SK-N-SH (cell line): ENCODE results near the gene SIPA1.

Source experiments
- ELF1 ChIP-seq: IDR thresholded peaks from 2 replicates; pipeline ENCODE4 v1.4.0; 2012
- POLR2AphosphoS5 ChIP-seq: IDR thresholded peaks from 2 replicates; pipeline ENCODE4 v1.6.1; 2012; ENCODE audit warnings: low read depth, low read length
- RAD21 ChIP-seq: IDR thresholded peaks from 2 replicates; pipeline ENCODE4 v1.6.1; 2012; ENCODE audit warnings: mild to moderate bottlenecking, low read length
- TF ChIP-seq, protein P1 (sequence below): fragments of 200-600 bp; sonication (generic); IDR thresholded peaks from 2 replicates; pipeline ENCODE4 v1.6.1; 2017; ENCODE audit warnings: antibody characterized with exemption, mild to moderate bottlenecking, moderate library complexity

GRCh38 chr11:65696802-65697552, 59.1 kb downstream of the SIPA1 start:
- TF ChIP-seq, protein P1, sequence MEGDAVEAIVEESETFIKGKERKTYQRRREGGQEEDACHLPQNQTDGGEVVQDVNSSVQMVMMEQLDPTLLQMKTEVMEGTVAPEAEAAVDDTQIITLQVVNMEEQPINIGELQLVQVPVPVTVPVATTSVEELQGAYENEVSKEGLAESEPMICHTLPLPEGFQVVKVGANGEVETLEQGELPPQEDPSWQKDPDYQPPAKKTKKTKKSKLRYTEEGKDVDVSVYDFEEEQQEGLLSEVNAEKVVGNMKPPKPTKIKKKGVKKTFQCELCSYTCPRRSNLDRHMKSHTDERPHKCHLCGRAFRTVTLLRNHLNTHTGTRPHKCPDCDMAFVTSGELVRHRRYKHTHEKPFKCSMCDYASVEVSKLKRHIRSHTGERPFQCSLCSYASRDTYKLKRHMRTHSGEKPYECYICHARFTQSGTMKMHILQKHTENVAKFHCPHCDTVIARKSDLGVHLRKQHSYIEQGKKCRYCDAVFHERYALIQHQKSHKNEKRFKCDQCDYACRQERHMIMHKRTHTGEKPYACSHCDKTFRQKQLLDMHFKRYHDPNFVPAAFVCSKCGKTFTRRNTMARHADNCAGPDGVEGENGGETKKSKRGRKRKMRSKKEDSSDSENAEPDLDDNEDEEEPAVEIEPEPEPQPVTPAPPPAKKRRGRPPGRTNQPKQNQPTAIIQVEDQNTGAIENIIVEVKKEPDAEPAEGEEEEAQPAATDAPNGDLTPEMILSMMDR = no peak
- TF ChIP-seq POLR2AphosphoS5 (no peak), ELF1 (no peak), RAD21 (no peak)
